Measurements from ENCODE around the gene SLC35E3.

Gene SLC35E3

DNA sequence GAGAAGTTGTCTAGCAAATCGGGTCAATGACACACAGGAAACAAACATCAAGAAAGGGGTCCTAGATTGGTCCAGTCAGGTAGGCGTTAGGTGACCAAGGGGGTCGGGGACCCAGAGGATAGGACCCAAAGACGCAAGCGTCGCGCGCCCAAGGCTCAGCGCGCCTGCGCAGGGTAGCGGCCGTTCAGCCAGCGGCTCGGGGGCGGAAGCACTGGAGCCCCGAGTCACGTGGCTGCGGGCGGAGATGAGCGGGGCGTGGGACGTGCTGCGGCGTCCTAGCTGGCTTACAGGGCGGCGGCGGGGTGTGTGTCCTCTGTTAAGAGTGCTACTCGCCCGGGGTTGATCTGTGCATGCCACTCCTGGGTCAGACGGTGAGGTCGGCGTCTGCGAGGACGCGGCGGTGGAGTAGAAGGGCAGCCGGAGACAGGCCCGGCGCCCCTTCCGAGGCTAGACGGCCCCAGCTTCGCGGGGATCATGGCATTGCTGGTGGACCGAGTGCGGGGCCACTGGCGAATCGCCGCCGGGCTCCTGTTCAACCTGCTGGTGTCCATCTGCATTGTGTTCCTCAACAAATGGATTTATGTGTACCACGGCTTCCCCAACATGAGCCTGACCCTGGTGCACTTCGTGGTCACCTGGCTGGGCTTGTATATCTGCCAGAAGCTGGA, at the start of gene SLC35E3:
SLC35E3 (plus strand) TSS at position 273 of the 668 bp plus-strand sequence; CDS start at position 475, 202 bp downstream.
- peak; percentile 89 for DNase-seq (ENCODE audit: low spot score)

DNA sequence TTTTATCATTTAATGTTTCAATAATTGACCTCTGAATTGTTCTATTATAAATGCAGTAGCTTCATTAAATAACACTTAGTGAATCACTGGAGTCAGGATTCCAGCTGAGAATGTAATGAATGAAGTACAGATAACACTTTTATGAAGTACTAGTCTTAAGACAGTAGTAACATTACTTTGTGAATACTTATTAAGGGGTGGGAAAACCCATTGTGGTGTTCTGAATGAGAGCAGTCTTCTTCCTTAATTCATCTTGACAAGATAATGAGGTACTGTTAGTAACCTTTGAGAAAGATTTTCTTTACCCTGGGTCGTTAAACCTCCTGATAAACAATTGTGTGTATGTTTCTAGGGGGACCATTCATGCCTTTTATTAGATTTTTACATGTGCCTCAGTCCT, 46.5 kb upstream of the SLC35E3 start:
- DNase-seq (ENCODE audit: low spot score): no peak

- no peak for DNase-seq (ENCODE audit: low spot score)
Observed at GRCh38 chr12:68727776-68728175, 18.2 kb upstream of the SLC35E3 start.

- no peak for DNase-seq (ENCODE audit: low spot score)
Observed at GRCh38 chr12:68733661-68734071, 12.3 kb upstream of the SLC35E3 start.

DNA sequence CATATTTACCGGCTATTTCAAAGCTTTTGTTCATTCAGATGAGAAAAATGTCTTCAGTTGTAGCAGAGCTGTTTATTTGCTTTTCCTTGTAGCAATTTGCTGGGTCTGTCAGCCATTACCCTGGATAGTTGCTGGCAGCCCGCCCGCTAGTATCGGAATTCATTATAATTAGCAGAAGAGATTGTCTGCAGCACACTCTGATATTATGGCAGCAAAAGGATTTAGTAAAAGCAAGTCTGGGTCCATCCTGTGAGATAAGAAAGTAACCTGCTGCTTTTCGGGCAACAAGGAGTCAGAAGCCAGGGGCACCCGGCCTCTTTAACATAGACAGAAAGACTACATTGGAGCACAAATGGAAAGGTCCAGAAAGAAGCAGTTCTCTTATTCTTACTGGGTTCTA, 6.1 kb upstream of the SLC35E3 start:
- no peak for DNase-seq (ENCODE audit: low spot score)

- DNase-seq (ENCODE audit: low spot score): no peak
Observed at GRCh38 chr12:68743356-68743755, 2.6 kb upstream of the SLC35E3 start.

- DNase-seq (ENCODE audit: low spot score): no peak
Observed at GRCh38 chr12:68745376-68745903, 536 bp upstream of the SLC35E3 start.

- peak; percentile 25 for DNase-seq (ENCODE audit: low spot score)
Observed at GRCh38 chr12:68746572-68747180, 700 bp downstream of the SLC35E3 start.

DNA sequence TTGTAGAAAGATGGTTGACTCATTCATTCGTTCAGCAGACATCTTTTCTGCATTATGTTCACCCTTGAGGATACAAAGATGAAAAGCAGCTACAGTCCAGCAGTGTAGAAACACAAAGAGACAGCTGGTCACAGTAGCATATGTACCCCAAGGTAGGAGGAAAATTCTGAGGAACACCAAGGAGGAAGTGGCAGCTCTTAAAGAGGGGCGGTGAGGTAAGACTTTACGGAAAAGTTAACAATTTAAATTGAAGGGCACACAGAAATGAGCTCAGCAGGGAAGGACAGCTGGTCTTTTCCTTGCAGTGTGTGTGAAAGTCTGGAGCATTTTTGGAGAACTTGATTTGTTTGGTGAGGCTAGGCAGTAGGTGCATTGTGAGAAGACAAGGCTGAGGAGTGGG, 3.5 kb downstream of the SLC35E3 start:
- no peak for DNase-seq (ENCODE audit: low spot score)

GRCh38 chr12:68749861-68750260, 3.9 kb downstream of the SLC35E3 start:
- no peak for DNase-seq (ENCODE audit: low spot score)

- no peak for DNase-seq (ENCODE audit: low spot score)
Observed at GRCh38 chr12:68750506-68750905, 4.5 kb downstream of the SLC35E3 start.

DNA sequence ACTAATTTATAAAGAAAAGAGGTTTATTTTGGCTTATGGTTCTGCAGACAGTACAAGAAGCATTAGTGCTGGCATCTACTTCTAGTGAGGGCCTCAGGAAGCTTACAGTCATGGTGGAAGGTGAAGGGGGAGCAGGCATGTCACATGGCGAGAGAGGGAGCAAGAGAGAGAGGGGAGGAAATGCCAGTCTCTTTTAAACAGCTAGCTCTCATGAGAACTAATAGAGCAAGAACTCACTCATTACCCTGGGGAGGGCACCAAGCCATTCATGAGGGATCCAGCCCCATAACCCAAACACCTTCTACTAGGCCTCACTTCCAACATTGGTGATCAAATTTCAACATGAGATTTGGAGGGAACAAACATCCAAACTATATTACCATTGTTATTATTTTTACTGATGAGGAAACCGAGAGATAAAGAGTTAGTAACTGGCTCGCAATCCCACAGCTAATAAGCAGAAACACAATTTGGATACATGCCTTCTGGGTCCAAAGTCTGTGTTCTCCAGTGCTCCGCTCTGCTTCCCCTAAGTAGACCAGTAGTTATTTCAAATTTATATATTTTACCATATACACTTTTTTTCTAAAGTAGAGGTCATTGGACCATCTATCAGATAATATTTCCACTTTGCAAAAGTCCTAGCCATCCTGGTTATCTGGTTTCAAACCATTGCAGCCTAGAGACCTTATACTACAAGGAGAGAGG, 9.7 kb downstream of the SLC35E3 start:
- DNase-seq (ENCODE audit: low spot score): no peak

DNA sequence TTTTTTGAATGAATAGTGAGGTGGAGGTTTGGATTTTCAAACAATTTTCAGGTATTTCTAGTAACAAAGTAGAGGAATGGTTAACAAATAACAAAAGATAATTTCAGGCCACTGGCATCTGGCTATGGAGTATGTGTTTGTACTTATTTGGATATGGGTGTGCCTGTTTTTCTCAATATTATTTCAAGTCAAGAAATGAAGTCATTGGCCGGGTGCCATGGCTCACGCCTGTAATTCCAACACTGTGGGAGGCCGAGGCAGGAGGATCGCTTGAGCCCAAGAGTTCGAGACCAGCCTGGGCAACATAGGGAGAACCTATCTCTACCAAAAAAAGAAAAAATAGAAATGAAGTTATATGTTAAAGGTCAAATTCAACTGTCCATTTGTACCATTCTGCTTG, 13.9 kb downstream of the SLC35E3 start:
- no peak for DNase-seq (ENCODE audit: low spot score)

GRCh38 chr12:68760806-68761441, 14.9 kb downstream of the SLC35E3 start:
- DNase-seq (ENCODE audit: low spot score): no peak

- DNase-seq (ENCODE audit: low spot score): no peak
Observed at GRCh38 chr12:68761442-68761812, 15.5 kb downstream of the SLC35E3 start.

DNA sequence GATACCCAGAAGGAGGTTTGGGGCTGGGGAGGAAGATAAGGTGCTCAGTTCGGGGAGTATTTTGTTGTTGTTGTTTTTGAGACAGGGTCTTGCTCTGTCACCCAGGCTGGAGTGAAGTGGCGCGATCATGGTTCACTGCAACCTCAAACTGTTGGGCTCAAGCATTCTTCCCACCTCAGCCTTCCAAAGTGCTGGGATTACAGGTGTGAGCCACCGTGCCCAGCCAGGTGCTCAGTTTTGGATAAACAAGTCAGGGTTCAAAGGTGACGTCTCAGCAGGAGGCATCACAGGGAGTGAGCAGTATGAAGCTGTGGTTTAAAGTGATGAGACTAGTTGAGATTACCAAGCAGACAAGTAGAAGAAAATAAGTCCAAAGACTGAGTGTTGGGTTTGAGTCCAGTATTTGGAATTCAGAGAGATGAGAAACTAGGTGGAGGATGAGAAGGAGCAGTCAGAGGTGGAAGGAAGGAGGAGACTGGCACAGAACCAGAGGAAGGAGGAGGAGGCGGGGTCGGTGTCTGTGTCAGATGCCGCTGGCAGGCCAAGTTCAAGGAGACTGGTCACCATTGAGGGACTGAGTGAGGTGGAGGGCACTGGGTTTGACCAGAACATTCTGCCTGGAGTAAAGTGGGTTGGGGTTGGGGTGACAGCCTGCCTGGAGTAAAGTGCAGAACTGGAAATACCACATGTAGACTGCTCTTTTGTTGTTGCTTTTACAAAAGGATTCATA, 16.1 kb downstream of the SLC35E3 start:
- no peak for DNase-seq (ENCODE audit: low spot score)

DNA sequence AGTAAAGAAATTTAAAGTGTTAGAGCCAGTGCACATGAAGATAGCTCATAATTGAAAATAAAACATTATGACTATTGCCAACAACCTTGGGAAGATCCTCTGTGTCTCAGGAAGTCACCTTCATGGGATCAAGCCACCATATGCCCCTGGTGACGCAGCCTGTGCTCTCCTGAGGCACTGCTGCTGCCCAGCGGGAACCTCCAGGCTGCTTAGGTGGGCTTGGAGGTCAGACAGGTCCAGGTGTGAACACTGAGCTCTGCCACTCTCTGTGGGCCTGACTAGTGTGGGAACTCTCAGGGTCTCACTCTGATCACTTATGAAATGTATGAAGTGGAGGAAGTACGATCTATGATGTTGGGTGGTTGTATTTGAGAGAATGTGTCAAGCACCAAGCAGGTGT, 16.7 kb downstream of the SLC35E3 start:
- no peak for DNase-seq (ENCODE audit: low spot score)

DNA sequence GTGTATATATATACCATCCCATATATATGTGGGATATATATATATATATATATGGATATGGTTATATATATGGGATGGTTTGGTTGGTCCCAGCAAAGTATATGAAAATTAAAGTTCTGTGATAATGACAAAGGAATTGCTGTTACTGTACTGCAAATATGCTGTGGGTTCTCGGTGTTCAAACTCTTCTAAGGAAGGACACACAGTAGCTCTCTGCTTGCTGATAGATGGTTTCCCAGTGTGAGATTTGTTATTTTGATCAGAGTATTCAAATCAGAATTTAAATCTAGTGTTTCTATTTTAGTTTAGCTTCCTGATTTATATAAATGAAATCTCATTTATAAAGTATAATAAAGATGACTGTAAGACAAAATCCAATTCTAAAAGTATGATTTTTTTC, 19.7 kb downstream of the SLC35E3 start:
- no peak for DNase-seq (ENCODE audit: low spot score)

GRCh38 chr12:68766646-68767045, 20.7 kb downstream of the SLC35E3 start:
- DNase-seq (ENCODE audit: low spot score): no peak

DNA sequence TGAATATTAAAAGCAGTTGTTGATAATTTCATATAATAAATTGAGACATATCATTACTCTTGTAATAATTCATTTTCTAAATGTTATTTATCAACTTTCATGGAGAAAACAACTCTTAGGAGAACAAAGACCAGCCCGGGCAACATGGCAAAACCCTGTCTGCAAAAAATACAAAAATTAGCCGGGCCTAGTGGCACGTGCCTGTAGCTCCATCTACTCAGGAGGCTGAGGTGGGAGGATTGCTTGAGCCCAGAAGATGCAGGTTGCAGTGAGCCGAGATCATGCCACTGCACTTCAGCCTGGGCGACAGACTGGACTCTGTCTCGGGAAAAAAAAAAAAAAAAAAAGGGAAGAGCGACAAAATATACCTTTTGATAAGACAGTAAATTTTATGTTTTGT, 21.2 kb downstream of the SLC35E3 start:
- no peak for DNase-seq (ENCODE audit: low spot score)

GRCh38 chr12:68768431-68768939, 22.5 kb downstream of the SLC35E3 start:
- DNase-seq (ENCODE audit: low spot score): no peak

DNA sequence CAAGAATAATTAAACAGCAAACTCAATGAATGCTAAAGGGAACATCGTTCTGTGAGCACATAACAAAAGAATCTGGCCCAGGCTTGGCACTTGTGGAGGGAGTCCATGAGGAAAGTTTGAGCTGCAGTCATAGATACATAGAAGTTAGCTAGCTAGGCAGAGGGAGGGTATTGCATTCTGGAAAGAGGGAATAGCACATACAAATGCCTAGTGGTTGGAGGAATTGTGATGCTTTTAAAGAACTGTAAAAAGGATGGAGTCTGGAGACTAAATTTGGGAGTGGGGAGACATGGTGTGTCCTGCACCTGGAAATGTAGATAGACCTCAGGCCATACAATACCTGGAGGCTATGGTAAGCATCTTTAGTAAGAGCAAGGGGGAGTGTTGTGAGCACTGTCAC, 24.0 kb downstream of the SLC35E3 start:
- no peak for DNase-seq (ENCODE audit: low spot score)
